ENCODE results near the gene MRC2. TPM values are rescaled to one million over a fixed set of nuclear protein-coding genes. Genes with fewer than 3 reads are reported as not detected.

MRC2 gene
- total and polyA plus RNA-seq, 2 of the 13 experiments (the other 11 are each of a cell fraction or from before 2014, with no cell fraction given), result not detected

DNA sequence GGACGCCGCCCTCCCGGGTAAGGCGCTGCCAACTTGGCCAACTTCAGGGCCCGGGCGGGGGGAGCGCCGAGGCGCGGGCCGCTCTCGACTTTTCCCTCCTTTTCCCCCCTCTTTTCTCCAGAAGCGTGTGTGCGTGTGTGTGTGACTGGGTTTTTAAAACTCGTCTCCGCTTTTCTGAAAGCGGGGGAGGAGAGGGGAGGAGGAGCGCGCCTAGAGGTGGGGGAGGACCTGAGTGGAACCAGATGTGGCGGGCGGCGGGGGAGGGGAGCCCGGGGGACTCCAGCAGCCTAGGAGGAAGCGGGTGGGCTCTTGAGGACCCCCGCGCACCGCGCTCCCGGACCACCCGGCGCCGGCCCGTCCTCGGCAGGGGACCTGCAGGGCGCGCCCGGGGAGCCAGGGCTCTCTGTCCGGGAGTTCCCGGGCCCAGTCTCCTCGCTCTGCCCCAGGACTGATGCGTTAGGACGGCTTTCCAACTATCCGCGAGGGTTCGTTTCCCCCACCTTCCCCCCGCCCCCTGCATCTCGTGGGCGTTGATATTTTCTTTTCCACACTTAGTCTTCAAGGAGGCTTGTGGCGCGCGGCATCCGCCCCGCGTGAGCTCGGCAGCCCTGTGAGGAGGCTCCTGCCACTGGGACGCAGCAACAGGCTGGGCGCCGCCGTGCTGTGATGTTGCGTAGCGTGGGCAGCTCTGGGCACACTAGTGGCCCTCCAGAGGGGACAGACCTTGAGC is 599 bp downstream of the MRC2 start:
- TF ChIP-seq DNMT3B (CRISPR knock-in tag; conservative IDR thresholded peaks at IDR 0.05), result no peak
- TF ChIP-seq NAIF1 (CRISPR knock-in tag; IDR thresholded peaks at IDR 0.05; ENCODE audit: borderline replicate concordance), result no peak
- no peak for TF ChIP-seq CEBPB (IDR thresholded peaks at IDR 0.05; ENCODE audit: borderline replicate concordance, low read depth, low read length)
- no peak for TF ChIP-seq SMARCE1 (IDR thresholded peaks at IDR 0.05; ENCODE audit: borderline replicate concordance)
- TF ChIP-seq CBX5 (CRISPR knock-in tag; IDR thresholded peaks at IDR 0.05; ENCODE audit: borderline replicate concordance), result no peak
- TF ChIP-seq MTA3 (CRISPR knock-in tag; IDR thresholded peaks at IDR 0.05), result no peak
- TF ChIP-seq HNRNPK (IDR thresholded peaks at IDR 0.05; ENCODE audit: low read depth, low read length, poor library complexity, severe bottlenecking), result peak; percentile 10
- TF ChIP-seq, protein P1, sequence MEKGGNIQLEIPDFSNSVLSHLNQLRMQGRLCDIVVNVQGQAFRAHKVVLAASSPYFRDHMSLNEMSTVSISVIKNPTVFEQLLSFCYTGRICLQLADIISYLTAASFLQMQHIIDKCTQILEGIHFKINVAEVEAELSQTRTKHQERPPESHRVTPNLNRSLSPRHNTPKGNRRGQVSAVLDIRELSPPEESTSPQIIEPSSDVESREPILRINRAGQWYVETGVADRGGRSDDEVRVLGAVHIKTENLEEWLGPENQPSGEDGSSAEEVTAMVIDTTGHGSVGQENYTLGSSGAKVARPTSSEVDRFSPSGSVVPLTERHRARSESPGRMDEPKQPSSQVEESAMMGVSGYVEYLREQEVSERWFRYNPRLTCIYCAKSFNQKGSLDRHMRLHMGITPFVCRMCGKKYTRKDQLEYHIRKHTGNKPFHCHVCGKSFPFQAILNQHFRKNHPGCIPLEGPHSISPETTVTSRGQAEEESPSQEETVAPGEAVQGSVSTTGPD (CRISPR knock-in tag; IDR thresholded peaks at IDR 0.05), result no peak
- TF ChIP-seq ZNF337 (CRISPR knock-in tag; IDR thresholded peaks at IDR 0.05; ENCODE audit: borderline replicate concordance, low read depth), result no peak
- no peak for TF ChIP-seq ZNF354B (CRISPR knock-in tag; IDR thresholded peaks at IDR 0.05)
- no peak for TF ChIP-seq KLF12 (CRISPR knock-in tag; IDR thresholded peaks at IDR 0.05; ENCODE audit: borderline replicate concordance)
- TF ChIP-seq, protein P2, sequence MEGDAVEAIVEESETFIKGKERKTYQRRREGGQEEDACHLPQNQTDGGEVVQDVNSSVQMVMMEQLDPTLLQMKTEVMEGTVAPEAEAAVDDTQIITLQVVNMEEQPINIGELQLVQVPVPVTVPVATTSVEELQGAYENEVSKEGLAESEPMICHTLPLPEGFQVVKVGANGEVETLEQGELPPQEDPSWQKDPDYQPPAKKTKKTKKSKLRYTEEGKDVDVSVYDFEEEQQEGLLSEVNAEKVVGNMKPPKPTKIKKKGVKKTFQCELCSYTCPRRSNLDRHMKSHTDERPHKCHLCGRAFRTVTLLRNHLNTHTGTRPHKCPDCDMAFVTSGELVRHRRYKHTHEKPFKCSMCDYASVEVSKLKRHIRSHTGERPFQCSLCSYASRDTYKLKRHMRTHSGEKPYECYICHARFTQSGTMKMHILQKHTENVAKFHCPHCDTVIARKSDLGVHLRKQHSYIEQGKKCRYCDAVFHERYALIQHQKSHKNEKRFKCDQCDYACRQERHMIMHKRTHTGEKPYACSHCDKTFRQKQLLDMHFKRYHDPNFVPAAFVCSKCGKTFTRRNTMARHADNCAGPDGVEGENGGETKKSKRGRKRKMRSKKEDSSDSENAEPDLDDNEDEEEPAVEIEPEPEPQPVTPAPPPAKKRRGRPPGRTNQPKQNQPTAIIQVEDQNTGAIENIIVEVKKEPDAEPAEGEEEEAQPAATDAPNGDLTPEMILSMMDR (CRISPR knock-in tag; IDR thresholded peaks at IDR 0.05), result 0 out of 2 replicates have a peak, but pooled peaks have one; percentile 0
- no peak for TF ChIP-seq NRL (CRISPR knock-in tag; IDR thresholded peaks at IDR 0.05; ENCODE audit: borderline replicate concordance)
- TF ChIP-seq ZFP62 (CRISPR knock-in tag; IDR thresholded peaks at IDR 0.05), result no peak
- no peak for TF ChIP-seq YEATS4 (CRISPR knock-in tag; IDR thresholded peaks at IDR 0.05; ENCODE audit: borderline replicate concordance)
- no peak for TF ChIP-seq CEBPG (CRISPR knock-in tag; IDR thresholded peaks at IDR 0.05)
- TF ChIP-seq ZNF558 (CRISPR knock-in tag; IDR thresholded peaks at IDR 0.05; ENCODE audit: borderline replicate concordance), result no peak
- DNase-seq (ENCODE audit: low spot score), result no peak
- peak overlapping the region; percentile 25 to 69 (median 40); a peak in 3 of 6 replicates for H3K4me3 ChIP-seq (replicated peaks in 1 of 3; ENCODE audit: insufficient read depth in 1 of 3, low read depth in 2 of 3, low read length in 3 of 3)
- peak overlapping the region; percentile 67 for H3K4me2 ChIP-seq (ENCODE audit: low read depth, low read length)
- in situ Hi-C loops (cut with HindIII; ENCODE audit: extremely low pct_ligation_motif_present, low pct_unique_long_range_greater_than_20kb) (no loop called here), intact Hi-C loops (cut with micrococcal nuclease; ENCODE audit: unreplicated experiment) (no loop called here)
- no peaks in the 10 kb centered on the region for H4K20me1 ChIP-seq (ENCODE audit: insufficient read depth, low read length)
- no peak for FAIRE-seq
- peaks cover 25% of the 10 kb centered on the region for H3K4me1 ChIP-seq (ENCODE audit: insufficient read depth, low read length)
- H3K27me3 ChIP-seq (ENCODE audit: control insufficient read depth in 1 of 2, insufficient read depth in 2 of 2, low read length in 2 of 2), result peaks cover 21 to 65% of the 10 kb centered on the region in 2 experiments; a peak in 4 of 5 replicates
- BruUV-seq (replicated peaks), result no TSS peak
- H2AFZ ChIP-seq (ENCODE audit: low read length), result no peak overlapping the region
- peak; percentile 27 for ATAC-seq
- WGBS (ENCODE audit: low lambda C conversion rate), result 19% methylated on average over 51 of the region's 61 CpGs
- POLR2A ChIA-PET, result no interaction called here
- H3K79me2 ChIP-seq (ENCODE audit: insufficient read depth, low read length), result no peaks in the 10 kb centered on the region
- no peak overlapping the region for H3K9ac ChIP-seq (ENCODE audit: insufficient read depth, low read depth, low read length)
- no peaks in the 10 kb centered on the region for H3K36me3 ChIP-seq (replicated peaks in 1 of 2; ENCODE audit: control insufficient read depth in 1 of 2, insufficient read depth in 2 of 2, low read length in 2 of 2)
- CTCF ChIA-PET (ENCODE audit: low intra/inter-chr PET ratio, low total read pairs), result no interaction called here
- H3K9me3 ChIP-seq (ENCODE audit: low read length), result no peaks in the 10 kb centered on the region
- no peak overlapping the region for H3K27ac ChIP-seq (ENCODE audit: extremely low read length, insufficient read depth, low read length)

Measured in HepG2 (cell line).